GM19351 (cell line): ENCODE measurements around the gene KRT74.

Experiments used
- ATAC-seq: cut with Tn5 transposase; IDR thresholded peaks from one replicate; pipeline ENCODE4 v1.9.1; 2021; ENCODE audit warnings: mild to moderate bottlenecking, moderate library complexity; ENCODE audit not compliant: unreplicated experiment

The KRT74 gene

GRCh38 chr12:52539821-52540173, 33.8 kb downstream of the KRT74 start:
- no peak for ATAC-seq

GRCh38 chr12:52539083-52539820, 34.4 kb downstream of the KRT74 start:
- ATAC-seq, result no peak

- ATAC-seq, result no peak
Observed at GRCh38 chr12:52537101-52537500, 36.5 kb downstream of the KRT74 start.

GRCh38 chr12:52535574-52535973, 38.1 kb downstream of the KRT74 start:
- ATAC-seq, result no peak

GRCh38 chr12:52534482-52534881, 39.2 kb downstream of the KRT74 start:
- ATAC-seq, result no peak

- no peak for ATAC-seq
Observed at GRCh38 chr12:52533686-52534470, 39.8 kb downstream of the KRT74 start.

GRCh38 chr12:52532636-52533035, 41.0 kb downstream of the KRT74 start:
- ATAC-seq, result no peak

- ATAC-seq, result no peak
Observed at GRCh38 chr12:52531566-52532300, 41.9 kb downstream of the KRT74 start.

- no peak for ATAC-seq
Observed at GRCh38 chr12:52530905-52531304, 42.7 kb downstream of the KRT74 start.

- no peak for ATAC-seq
Observed at GRCh38 chr12:52530366-52530765, 43.3 kb downstream of the KRT74 start.

- ATAC-seq, result no peak
Observed at GRCh38 chr12:52529846-52530245, 43.8 kb downstream of the KRT74 start.

- ATAC-seq, result no peak
Observed at GRCh38 chr12:52529417-52529816, 44.2 kb downstream of the KRT74 start.

- no peak for ATAC-seq
Observed at GRCh38 chr12:52528641-52529143, 45.0 kb downstream of the KRT74 start.

- no peak for ATAC-seq
Observed at GRCh38 chr12:52527121-52527800, 46.4 kb downstream of the KRT74 start.

- no peak for ATAC-seq
Observed at GRCh38 chr12:52526511-52526951, 47.1 kb downstream of the KRT74 start.

GRCh38 chr12:52525661-52526499, 47.8 kb downstream of the KRT74 start:
- no peak for ATAC-seq

GRCh38 chr12:52524898-52525591, 48.6 kb downstream of the KRT74 start:
- ATAC-seq, result no peak

- no peak for ATAC-seq
Observed at GRCh38 chr12:52524241-52524897, 49.3 kb downstream of the KRT74 start.

GRCh38 chr12:52523824-52524223, 49.8 kb downstream of the KRT74 start:
- no peak for ATAC-seq
